Sigmoid colon (tissue), 7 donors: ENCODE data around the gene ZBTB7A. TPM values are rescaled to one million over a fixed set of nuclear protein-coding genes. Genes with fewer than 3 reads are reported as not detected.

Experiments used
- DNase-seq: peaks from one replicate; pipeline ENCODE4 v3.0.0-alpha.2; 2019
- H3K27ac ChIP-seq, 4 donors: fragments of 200-600 bp; sonication (generic); one replicate each; pipeline ENCODE4 v1.5.1; 2016 to 2019; ENCODE audit warnings: mild to moderate bottlenecking in 1 of 4
- H3K27me3 ChIP-seq, 3 donors: fragments of 200-600 bp; sonication (generic); one replicate each; pipeline ENCODE4 v1.5.1; 2019; ENCODE audit warnings: mild to moderate bottlenecking in 1 of 3
- H3K36me3 ChIP-seq, 4 donors: fragments of 200-600 bp; sonication (generic); one replicate each; pipeline ENCODE4 v1.5.1; 2016 to 2019
- H3K4me1 ChIP-seq, 4 donors: fragments of 200-600 bp; sonication (generic); one replicate each; pipeline ENCODE4 v1.5.1; 2017 to 2019
- H3K4me3 ChIP-seq, 4 donors: fragments of 200-600 bp; sonication (generic); one replicate each; pipeline ENCODE4 v1.5.1; 2017 to 2019; ENCODE audit warnings: mild to moderate bottlenecking in 2 of 4, moderate library complexity in 1 of 4
- H3K9me3 ChIP-seq, 4 donors: fragments of 200-600 bp in 3 of 4; sonication (generic) in 3 of 4; one replicate each; pipeline versions ENCODE4 v1.5.1 to v1.6.1; 2013 to 2019
- CTCF ChIP-seq, 4 experiments: fragments of 450-650 bp in 3 of 4; fragments of 200-600 bp in 1 of 4; IDR thresholded peaks; one replicate each; pipeline ENCODE4 v1.5.1; 2016 to 2019; ENCODE audit warnings: antibody characterized with exemption in 4 of 4, mild to moderate bottlenecking in 3 of 4, moderate library complexity in 2 of 4
- EP300 ChIP-seq, 4 donors: sonication (generic); formaldehyde crosslinking; IDR thresholded peaks; one replicate each; pipeline ENCODE4 v1.6.1; 2017; ENCODE audit warnings: antibody characterized with exemption in 4 of 4
- POLR2A ChIP-seq, 2 donors: fragments of 450-650 bp; IDR thresholded peaks; one replicate each; pipeline ENCODE4 v1.6.1; 2016; ENCODE audit warnings: antibody characterized with exemption in 2 of 2, mild to moderate bottlenecking in 2 of 2, moderate library complexity in 2 of 2
- POLR2AphosphoS5 ChIP-seq, 4 donors: sonication (generic); formaldehyde crosslinking; IDR thresholded peaks; one replicate each; pipeline ENCODE4 v1.6.1; 2017; ENCODE audit warnings: antibody characterized with exemption in 4 of 4
- WGBS, 2 donors: extraction: QIAGEN DNeasy Blood & Tissue Kit; methylation state at CpG; one replicate each; pipeline ENCODE4 v1.1.7; 2013; 5-methylcytosine and 5-hydroxymethylcytosine counted together
- intact Hi-C: fragments of 100-400 bp; cut with DNase I; formaldehyde crosslinking; loops from one replicate; pipeline ENCODE4 v1.15.1; 2023
- polyA plus RNA-seq, 3 donors: library from polyadenylated mRNA; stranded (reverse); fragments of 200-250 nt; gene quantifications; one replicate each; pipeline ENCODE4 v1.2.3, GENCODE V29; 2013
- total RNA-seq, 4 donors: library from RNA; depleted of rRNA; stranded (reverse); fragments of >200 nt; gene quantifications; one replicate each; pipeline ENCODE4 v1.1.0, GENCODE V29; 2016
- donor health status: healthy with polysubstance abuse.
- donor health status: Bipolar disorder and iron deficiency.
- donor health status: healthy.

Gene ZBTB7A
- total and polyA plus RNA-seq, 7 donors, result 22.8 to 53.2 (median 38.2) TPM

GRCh38 chr19:4030552-4030951, 36.1 kb downstream of the ZBTB7A start:
- 96 to 98% methylated on average over 6 of the region's 6 CpGs for WGBS, 2 donors
- DNase-seq, result no peak
- peaks cover 0 to 7% (median 2%) of the 10 kb centered on the region in 4 donors for H3K4me1 ChIP-seq
- H3K27me3 ChIP-seq, result no peaks in the 10 kb centered on the region
- H3K4me3 ChIP-seq, result no peak overlapping the region
- no peak overlapping the region for H3K27ac ChIP-seq
- intact Hi-C loops, result no loop called here
- peaks cover 39 to 97% (median 47%) of the 10 kb centered on the region in 4 donors for H3K36me3 ChIP-seq
- TF ChIP-seq CTCF (IDR thresholded peaks at IDR 0.05) (no peak), POLR2AphosphoS5 (IDR thresholded peaks at IDR 0.05) (no peak)
- no peaks in the 10 kb centered on the region for H3K9me3 ChIP-seq

GRCh38 chr19:4029247-4029614, 37.5 kb downstream of the ZBTB7A start:
- Histone ChIP-seq H3K27me3 (no peaks in the 10 kb centered on the region), H3K36me3 (peaks cover 38 to 97% (median 47%) of the 10 kb centered on the region in 4 donors), H3K4me3 (no peak overlapping the region), H3K27ac (no peak overlapping the region), H3K9me3 (no peaks in the 10 kb centered on the region), H3K4me1 (peaks cover 0 to 7% (median 2%) of the 10 kb centered on the region in 4 donors)
- DNase-seq, result no peak
- intact Hi-C loops, result no loop called here
- WGBS, 2 donors, result 95% methylated on average over 18 of the region's 18 CpGs
- TF ChIP-seq EP300 (IDR thresholded peaks at IDR 0.05) (no peak), CTCF (IDR thresholded peaks at IDR 0.05) (no peak)

GRCh38 chr19:4028334-4029246, 38.1 kb downstream of the ZBTB7A start:
- no peak overlapping the region for H3K27ac ChIP-seq
- WGBS, 2 donors, result 93 to 94% methylated on average over 48 of the region's 48 CpGs
- H3K9me3 ChIP-seq, result no peaks in the 10 kb centered on the region
- H3K4me3 ChIP-seq, result no peak overlapping the region
- peaks cover 31 to 97% (median 43%) of the 10 kb centered on the region in 4 donors for H3K36me3 ChIP-seq
- peaks cover 0 to 7% (median 2%) of the 10 kb centered on the region in 4 donors for H3K4me1 ChIP-seq
- intact Hi-C loops, result no loop called here
- H3K27me3 ChIP-seq, result no peaks in the 10 kb centered on the region
- TF ChIP-seq POLR2AphosphoS5 (IDR thresholded peaks at IDR 0.05) (no peak), CTCF (IDR thresholded peaks at IDR 0.05) (no peak), POLR2A (IDR thresholded peaks at IDR 0.05) (no peak), EP300 (IDR thresholded peaks at IDR 0.05) (no peak)
- no peak for DNase-seq

GRCh38 chr19:4027146-4027545, 39.6 kb downstream of the ZBTB7A start:
- no peak for DNase-seq
- intact Hi-C loops, result no loop called here
- no peak for TF ChIP-seq POLR2AphosphoS5 (IDR thresholded peaks at IDR 0.05)
- Histone ChIP-seq H3K27ac (no peak overlapping the region), H3K4me3 (no peak overlapping the region), H3K4me1 (peaks cover 0 to 1% (median 0%) of the 10 kb centered on the region in 4 donors), H3K9me3 (no peaks in the 10 kb centered on the region), H3K36me3 (peaks cover 25 to 86% (median 36%) of the 10 kb centered on the region in 4 donors), H3K27me3 (no peaks in the 10 kb centered on the region)
- 91 to 92% methylated on average over 16 of the region's 16 CpGs for WGBS, 2 donors

- no peak for DNase-seq
- Histone ChIP-seq H3K36me3 (peaks cover 25 to 68% (median 31%) of the 10 kb centered on the region in 4 donors), H3K4me1 (peaks cover 0 to 6% (median under 1%) of the 10 kb centered on the region in 4 donors), H3K27ac (no peak overlapping the region), H3K4me3 (no peak overlapping the region), H3K27me3 (no peaks in the 10 kb centered on the region), H3K9me3 (no peaks in the 10 kb centered on the region)
- TF ChIP-seq POLR2AphosphoS5 (IDR thresholded peaks at IDR 0.05), result no peak
- TF ChIP-seq POLR2A (IDR thresholded peaks at IDR 0.05), result no peak
- TF ChIP-seq CTCF (IDR thresholded peaks at IDR 0.05), result no peak
- intact Hi-C loops, result no loop called here
- WGBS, 2 donors, result 73 to 74% methylated on average over 11 of the region's 11 CpGs
Measured at GRCh38 chr19:4025317-4025716, 41.4 kb downstream of the ZBTB7A start.
